ENCODE results near the gene KRT6B. TPM values are rescaled to one million over a fixed set of nuclear protein-coding genes. Genes with fewer than 3 reads are reported as not detected.

Gene KRT6B
- total RNA-seq, 1 donor from 2014 or later = not detected

DNA sequence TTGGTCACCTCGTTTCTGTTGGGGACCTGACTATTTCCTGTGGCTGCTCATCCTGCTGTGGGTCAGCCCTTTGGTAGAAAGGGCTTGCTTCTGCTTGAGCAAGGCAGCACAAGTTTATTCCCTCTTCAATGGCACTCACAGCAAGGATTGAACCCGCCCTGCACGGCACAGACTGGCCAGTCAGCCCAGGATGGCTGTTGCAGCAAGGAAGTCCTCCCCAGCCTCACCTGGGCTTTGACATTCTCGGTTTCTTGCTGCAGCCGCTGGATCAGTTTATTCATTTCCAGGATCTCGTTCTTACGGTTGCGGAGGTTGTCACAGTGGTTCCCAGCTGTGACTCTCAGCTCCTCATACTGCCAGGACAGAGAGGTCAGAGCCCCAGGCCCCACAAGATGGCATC lies 55.3 kb downstream of the KRT6B start:
- H3K9me3 Mint-ChIP-seq (ENCODE audit: unreplicated experiment) = no peaks in the 10 kb centered on the region
- TF ChIP-seq, protein P1, sequence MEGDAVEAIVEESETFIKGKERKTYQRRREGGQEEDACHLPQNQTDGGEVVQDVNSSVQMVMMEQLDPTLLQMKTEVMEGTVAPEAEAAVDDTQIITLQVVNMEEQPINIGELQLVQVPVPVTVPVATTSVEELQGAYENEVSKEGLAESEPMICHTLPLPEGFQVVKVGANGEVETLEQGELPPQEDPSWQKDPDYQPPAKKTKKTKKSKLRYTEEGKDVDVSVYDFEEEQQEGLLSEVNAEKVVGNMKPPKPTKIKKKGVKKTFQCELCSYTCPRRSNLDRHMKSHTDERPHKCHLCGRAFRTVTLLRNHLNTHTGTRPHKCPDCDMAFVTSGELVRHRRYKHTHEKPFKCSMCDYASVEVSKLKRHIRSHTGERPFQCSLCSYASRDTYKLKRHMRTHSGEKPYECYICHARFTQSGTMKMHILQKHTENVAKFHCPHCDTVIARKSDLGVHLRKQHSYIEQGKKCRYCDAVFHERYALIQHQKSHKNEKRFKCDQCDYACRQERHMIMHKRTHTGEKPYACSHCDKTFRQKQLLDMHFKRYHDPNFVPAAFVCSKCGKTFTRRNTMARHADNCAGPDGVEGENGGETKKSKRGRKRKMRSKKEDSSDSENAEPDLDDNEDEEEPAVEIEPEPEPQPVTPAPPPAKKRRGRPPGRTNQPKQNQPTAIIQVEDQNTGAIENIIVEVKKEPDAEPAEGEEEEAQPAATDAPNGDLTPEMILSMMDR (IDR thresholded peaks at IDR 0.05; ENCODE audit: unreplicated experiment) = no peak
- DNase-seq (ENCODE audit: low spot score) = no peak
- H3K27me3 Mint-ChIP-seq (ENCODE audit: unreplicated experiment) = peaks cover 4% of the 10 kb centered on the region
- no peaks in the 10 kb centered on the region for H3K36me3 Mint-ChIP-seq (ENCODE audit: low read depth, unreplicated experiment)
- H3K4me1 Mint-ChIP-seq (ENCODE audit: unreplicated experiment) = no peaks in the 10 kb centered on the region
- H3K4me3 Mint-ChIP-seq (ENCODE audit: unreplicated experiment) = no peak overlapping the region
- no peak overlapping the region for H3K27ac Mint-ChIP-seq (ENCODE audit: unreplicated experiment)

Other genes starting within 250 kb of the KRT6B start
- gene KRT7, start 218.9 kb downstream of the KRT6B start, total RNA-seq (ENCODE audit: unreplicated experiment) = not detected
- not detected for gene KRT86, start 177.5 kb downstream of the KRT6B start, total RNA-seq (ENCODE audit: unreplicated experiment)
- not detected for gene KRT81, start 160.6 kb downstream of the KRT6B start, total RNA-seq (ENCODE audit: unreplicated experiment)
- gene KRT83, start 130.7 kb downstream of the KRT6B start, total RNA-seq (ENCODE audit: unreplicated experiment) = not detected
- not detected for gene KRT85, start 84.7 kb downstream of the KRT6B start, total RNA-seq (ENCODE audit: unreplicated experiment)
- gene KRT84, start 66.5 kb downstream of the KRT6B start, total RNA-seq (ENCODE audit: unreplicated experiment) = not detected
- gene KRT82, start 45.8 kb downstream of the KRT6B start, total RNA-seq (ENCODE audit: unreplicated experiment) = not detected
- gene KRT75, start 17.8 kb downstream of the KRT6B start, total RNA-seq (ENCODE audit: unreplicated experiment) = not detected
- not detected for gene KRT6C, start 21.7 kb upstream of the KRT6B start, total RNA-seq (ENCODE audit: unreplicated experiment)
- not detected for gene KRT6A, start 41.1 kb upstream of the KRT6B start, total RNA-seq (ENCODE audit: unreplicated experiment)
- not detected for gene KRT5, start 68.2 kb upstream of the KRT6B start, total RNA-seq (ENCODE audit: unreplicated experiment)
- gene KRT71, start 101.0 kb upstream of the KRT6B start, total RNA-seq (ENCODE audit: unreplicated experiment) = not detected
- gene KRT74, start 121.7 kb upstream of the KRT6B start, total RNA-seq (ENCODE audit: unreplicated experiment) = not detected
- 0.28 TPM for gene KRT72, start 149.3 kb upstream of the KRT6B start, total RNA-seq (ENCODE audit: unreplicated experiment)
- gene KRT73, start 166.4 kb upstream of the KRT6B start, total RNA-seq (ENCODE audit: unreplicated experiment) = 0.77 TPM
- gene KRT2, start 200.1 kb upstream of the KRT6B start, total RNA-seq (ENCODE audit: unreplicated experiment) = not detected
- gene KRT1, start 228.3 kb upstream of the KRT6B start, total RNA-seq (ENCODE audit: unreplicated experiment) = not detected